GM13976 (cell line): Measurements from ENCODE around the gene LIG1.

Source experiments
- DNase-seq: peaks from one replicate; pipeline ENCODE4 v3.0.0; 2012; ENCODE audit warnings: low spot score
- in situ Hi-C: fragments of 300-500 bp; cut with MboI; formaldehyde crosslinking; loops from one replicate; pipeline ENCODE4 v1.12.0; 2022; ENCODE audit warnings: low sequenced_read_pairs, mixed read lengths, inconsistent platforms; ENCODE audit not compliant: unreplicated experiment
- TF ChIP-seq, protein P1 (sequence below): IDR thresholded peaks from 2 replicates; pipeline ENCODE4 v1.5.1; 2012; ENCODE audit warnings: borderline replicate concordance, mild to moderate bottlenecking; ENCODE audit not compliant: insufficient read depth; ENCODE audit errors: extremely low read depth, missing control alignments, control extremely low read depth

The LIG1 gene

DNA sequence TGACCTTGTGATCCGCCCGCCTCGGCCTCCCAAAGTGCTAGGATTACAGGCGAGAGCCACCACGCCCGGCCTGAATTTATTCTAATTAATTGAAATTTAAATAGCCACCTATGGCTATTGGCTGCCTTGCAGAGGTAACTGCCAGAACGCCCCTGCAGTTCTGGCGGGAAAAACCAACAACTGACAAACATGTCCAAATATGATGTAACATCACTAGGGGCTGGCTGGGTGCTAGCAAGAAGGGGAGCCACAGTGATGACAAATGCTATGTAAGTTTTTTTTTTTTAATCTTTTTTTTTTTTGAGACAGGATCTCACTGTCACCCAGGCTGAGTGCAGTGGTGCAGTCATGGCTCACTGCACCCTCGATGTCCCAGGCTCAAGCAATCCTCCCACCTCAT, 13.2 kb upstream of the LIG1 start:
- in situ Hi-C loops = no loop called here
- TF ChIP-seq, protein P1, sequence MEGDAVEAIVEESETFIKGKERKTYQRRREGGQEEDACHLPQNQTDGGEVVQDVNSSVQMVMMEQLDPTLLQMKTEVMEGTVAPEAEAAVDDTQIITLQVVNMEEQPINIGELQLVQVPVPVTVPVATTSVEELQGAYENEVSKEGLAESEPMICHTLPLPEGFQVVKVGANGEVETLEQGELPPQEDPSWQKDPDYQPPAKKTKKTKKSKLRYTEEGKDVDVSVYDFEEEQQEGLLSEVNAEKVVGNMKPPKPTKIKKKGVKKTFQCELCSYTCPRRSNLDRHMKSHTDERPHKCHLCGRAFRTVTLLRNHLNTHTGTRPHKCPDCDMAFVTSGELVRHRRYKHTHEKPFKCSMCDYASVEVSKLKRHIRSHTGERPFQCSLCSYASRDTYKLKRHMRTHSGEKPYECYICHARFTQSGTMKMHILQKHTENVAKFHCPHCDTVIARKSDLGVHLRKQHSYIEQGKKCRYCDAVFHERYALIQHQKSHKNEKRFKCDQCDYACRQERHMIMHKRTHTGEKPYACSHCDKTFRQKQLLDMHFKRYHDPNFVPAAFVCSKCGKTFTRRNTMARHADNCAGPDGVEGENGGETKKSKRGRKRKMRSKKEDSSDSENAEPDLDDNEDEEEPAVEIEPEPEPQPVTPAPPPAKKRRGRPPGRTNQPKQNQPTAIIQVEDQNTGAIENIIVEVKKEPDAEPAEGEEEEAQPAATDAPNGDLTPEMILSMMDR = no peak
- DNase-seq = no peak

DNA sequence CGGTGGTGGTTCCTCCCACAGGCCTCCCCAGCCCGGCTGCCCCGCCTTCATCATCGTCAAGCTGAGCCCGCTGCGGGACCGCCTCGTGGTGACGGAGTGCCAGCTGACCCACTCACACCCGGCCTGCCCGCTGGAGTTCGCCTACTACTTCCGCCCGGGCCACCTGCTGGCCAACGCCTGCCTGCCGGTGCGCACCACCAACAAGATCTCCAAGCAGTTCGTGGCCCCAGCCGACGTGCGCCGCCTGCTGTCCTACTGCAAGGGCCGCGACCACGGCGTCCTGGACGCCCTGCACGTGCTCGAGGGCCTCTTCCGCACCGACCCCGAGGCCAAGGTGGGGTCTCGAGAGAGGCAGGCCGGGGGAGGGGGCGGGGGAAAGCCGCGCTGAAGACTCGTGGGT, 12.3 kb upstream of the LIG1 start:
- in situ Hi-C loops = no loop called here
- DNase-seq = no peak
- TF ChIP-seq, protein P1 = no peak

DNA sequence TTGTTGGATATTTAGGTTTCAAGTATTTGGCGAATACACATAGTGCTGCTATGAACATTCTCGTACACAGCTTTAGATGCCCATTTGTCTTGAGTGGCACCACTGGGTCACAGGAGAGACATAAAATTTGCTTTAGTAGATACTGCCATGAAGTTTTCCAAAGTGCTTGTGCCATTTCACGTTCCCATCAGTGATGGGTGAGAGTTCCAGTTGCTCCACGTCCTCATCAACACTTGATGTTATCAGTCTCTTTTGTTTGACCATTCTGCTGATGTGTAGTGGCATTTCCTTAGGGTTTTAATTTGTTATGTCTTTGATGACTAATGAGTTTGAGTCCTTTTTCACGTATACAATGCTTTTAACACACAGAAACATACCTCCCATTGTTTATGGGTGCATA, 11.4 kb upstream of the LIG1 start:
- in situ Hi-C loops = no loop called here
- no peak for DNase-seq

DNA sequence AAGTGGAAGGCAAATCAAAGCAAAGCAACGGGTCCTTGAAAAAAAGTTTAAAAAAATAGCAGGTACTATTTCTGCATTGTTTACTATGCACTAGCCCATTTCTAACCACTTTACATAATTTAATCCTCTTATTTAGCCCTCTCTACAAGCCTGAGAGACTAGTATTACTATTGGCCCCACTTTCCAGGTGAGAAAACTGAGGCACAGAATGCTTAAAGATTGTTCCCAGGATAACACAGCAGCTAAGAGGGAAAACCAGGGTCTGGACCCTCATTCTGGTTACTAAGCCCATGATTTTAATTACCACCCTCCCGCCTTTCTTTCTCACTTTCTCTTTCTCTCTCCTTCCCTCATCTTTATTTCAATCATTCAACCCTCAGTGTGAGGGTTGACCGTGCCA, 6.1 kb upstream of the LIG1 start:
- TF ChIP-seq, protein P1 = no peak
- no peak for DNase-seq
- in situ Hi-C loops = no loop called here

More for the DNA sequence above, 11.4 kb upstream of the LIG1 start:
- TF ChIP-seq, protein P1 = no peak

DNA sequence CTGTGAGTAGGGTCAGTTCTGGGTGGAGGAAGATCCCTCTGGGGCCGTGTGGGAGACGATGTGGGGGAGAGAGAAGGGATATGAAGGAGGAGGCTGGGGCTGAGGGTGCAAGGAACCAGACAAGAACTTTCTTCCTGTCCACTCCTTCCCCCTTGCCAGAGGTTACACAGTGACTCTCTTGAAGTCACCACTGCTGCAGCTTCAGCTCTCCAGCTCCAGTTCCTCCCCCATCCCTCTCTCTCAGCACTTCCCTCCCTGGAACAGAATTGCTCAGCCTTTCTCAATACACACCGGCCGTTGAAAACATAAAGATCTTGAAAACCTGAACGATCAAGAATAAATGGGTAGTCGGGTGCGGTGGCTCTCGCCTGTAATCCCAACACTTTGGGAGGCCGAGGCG, 5.4 kb upstream of the LIG1 start:
- in situ Hi-C loops = no loop called here
- no peak for DNase-seq

DNA sequence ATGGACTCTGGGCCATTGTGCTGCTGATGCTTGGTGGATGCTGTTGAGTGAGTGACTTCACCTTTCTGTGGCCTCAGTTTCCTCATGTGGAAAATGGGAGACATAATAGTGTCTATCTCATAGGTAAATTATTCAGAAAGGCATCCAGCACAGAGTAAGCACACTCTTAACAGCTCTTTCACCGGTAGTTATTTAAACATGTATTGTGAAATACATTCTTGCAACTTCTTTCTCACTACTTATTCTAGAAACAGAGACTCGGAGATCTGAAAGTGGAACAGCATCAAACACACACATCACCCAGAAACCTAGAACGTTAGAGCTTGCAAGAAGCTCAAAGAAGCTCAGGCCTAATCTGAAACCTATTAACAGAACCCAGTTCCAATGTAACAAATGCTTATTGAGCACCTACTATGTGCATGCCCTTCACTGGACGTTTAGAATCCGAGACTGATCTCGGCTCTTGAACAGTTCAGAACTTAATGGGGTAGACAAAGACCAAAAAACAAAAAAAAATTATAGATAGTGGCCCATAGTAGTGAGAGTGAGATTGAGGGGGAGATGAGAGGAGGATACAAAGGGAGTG, 4.4 kb upstream of the LIG1 start:
- DNase-seq = no peak
- TF ChIP-seq, protein P1 = no peak
- in situ Hi-C loops = no loop called here

More for the DNA sequence above, 5.4 kb upstream of the LIG1 start:
- TF ChIP-seq, protein P1 = no peak
